ENCODE data around the gene PPARG.

The PPARG gene

DNA sequence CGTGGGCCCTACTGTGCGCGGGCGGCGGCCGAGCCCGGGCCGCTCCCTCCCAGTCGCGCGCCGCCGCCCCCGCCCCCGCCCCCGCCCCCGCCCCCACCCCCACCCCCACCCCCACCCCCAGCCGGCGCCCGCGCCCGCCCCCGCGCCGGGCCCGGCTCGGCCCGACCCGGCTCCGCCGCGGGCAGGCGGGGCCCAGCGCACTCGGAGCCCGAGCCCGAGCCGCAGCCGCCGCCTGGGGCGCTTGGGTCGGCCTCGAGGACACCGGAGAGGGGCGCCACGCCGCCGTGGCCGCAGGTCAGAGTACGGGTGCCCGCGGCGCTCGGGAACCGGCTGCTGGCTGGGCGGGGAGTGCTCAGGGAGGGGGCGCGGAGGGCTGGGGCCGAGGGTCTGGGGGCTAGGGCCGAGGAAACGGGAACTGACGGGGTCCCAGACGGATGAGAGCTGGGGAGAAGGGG lies 1.1 kb upstream of the PPARG start:
- TF ChIP-seq, protein P1, sequence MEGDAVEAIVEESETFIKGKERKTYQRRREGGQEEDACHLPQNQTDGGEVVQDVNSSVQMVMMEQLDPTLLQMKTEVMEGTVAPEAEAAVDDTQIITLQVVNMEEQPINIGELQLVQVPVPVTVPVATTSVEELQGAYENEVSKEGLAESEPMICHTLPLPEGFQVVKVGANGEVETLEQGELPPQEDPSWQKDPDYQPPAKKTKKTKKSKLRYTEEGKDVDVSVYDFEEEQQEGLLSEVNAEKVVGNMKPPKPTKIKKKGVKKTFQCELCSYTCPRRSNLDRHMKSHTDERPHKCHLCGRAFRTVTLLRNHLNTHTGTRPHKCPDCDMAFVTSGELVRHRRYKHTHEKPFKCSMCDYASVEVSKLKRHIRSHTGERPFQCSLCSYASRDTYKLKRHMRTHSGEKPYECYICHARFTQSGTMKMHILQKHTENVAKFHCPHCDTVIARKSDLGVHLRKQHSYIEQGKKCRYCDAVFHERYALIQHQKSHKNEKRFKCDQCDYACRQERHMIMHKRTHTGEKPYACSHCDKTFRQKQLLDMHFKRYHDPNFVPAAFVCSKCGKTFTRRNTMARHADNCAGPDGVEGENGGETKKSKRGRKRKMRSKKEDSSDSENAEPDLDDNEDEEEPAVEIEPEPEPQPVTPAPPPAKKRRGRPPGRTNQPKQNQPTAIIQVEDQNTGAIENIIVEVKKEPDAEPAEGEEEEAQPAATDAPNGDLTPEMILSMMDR (IDR thresholded peaks at IDR 0.05; ENCODE audit: insufficient read depth, missing control alignments), result peak; percentile 4
- FAIRE-seq (no peak), DNase-seq (ENCODE audit: insufficient read length, low spot score) (no peak)

DNA sequence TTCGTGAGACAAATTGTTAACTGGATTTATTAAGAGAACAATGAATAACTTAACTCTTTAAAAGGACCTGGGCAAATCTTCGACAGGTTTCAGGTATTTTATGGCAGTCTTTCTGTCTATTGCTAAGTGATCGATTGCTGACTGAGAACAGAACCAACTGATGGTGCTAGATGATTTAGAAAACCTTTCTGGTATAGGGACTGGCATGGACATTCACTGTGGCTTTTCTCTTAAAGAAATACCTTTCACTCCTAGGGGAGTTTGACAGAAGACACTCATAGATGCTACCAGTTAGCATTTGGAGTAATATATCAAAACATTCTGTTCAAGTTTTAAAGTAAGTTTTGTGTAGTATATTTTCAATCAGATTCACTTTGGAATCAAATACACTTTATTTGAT lies 654 bp downstream of the PPARG start:
- TF ChIP-seq, protein P1 (IDR thresholded peaks at IDR 0.05; ENCODE audit: insufficient read depth, missing control alignments), result no peak
- DNase-seq (ENCODE audit: insufficient read length, low spot score) (no peak), FAIRE-seq (no peak)

DNA sequence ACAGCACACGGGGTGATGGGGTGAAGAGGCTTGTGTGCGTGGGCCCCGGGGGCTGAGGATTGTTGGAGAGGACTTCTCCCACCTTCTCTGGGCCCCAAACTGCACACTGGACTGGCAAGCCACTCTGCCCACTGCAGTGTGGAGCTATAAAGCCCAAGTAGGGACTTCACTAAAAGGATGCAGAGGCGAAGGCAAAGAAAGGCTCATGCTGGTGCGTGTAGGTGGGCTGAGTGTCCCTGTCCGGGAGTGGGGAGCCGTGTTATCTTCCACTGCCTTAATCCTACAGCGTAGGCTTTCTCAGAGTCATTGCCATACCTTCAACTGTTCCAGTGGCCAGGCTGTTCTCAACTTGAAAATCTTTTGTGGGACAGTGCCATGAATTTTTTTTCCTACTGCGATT lies 3.9 kb downstream of the PPARG start:
- DNase-seq (ENCODE audit: insufficient read length, low spot score) (no peak), FAIRE-seq (no peak)
- TF ChIP-seq, protein P1 (IDR thresholded peaks at IDR 0.05; ENCODE audit: insufficient read depth, missing control alignments), result no peak

DNA sequence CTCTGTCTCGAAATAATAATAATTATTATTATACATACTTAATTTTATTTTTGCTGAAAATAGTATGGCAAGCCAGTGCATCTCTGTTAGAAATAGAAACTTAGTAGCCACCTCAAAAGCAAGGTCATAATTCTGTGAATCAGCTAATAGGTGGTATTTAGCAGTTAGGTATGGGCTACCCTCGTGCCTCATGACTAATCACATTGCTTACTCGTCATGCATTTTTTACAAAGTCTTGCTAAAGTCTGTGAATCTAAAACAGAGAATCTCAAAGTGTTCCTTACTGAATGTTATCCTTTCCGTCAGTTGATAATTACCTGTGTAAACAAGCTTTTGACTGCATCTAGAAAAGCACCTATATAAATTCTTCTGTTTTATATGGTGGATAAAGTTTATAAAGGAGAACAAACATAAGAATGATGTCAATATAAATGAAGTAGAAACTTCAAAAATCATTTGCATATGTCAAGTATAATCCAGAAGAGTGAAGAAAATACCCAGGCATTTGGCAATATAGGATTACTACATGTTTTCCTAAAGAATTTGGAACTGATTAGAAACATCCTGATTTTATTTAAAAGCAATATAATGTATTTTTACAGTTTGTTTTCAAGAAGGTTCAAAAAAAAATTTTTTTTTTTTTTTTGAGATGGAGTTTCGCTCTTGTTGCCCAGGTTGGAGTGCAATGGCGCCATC lies 6.2 kb downstream of the PPARG start:
- DNase-seq (ENCODE audit: insufficient read length, low spot score) (no peak), FAIRE-seq (no peak)

GRCh38 chr3:12296511-12296910 lies 7.6 kb downstream of the PPARG start:
- no peak for DNase-seq (ENCODE audit: insufficient read length, low spot score)
- FAIRE-seq, result no peak
- TF ChIP-seq, protein P1 (IDR thresholded peaks at IDR 0.05; ENCODE audit: insufficient read depth, missing control alignments), result no peak

More for the DNA sequence above, 6.2 kb downstream of the PPARG start:
- TF ChIP-seq, protein P1 (IDR thresholded peaks at IDR 0.05; ENCODE audit: insufficient read depth, missing control alignments), result no peak

GRCh38 chr3:12299026-12299425 lies 10.2 kb downstream of the PPARG start:
- FAIRE-seq, result no peak
- TF ChIP-seq, protein P1 (IDR thresholded peaks at IDR 0.05; ENCODE audit: insufficient read depth, missing control alignments), result no peak

DNA sequence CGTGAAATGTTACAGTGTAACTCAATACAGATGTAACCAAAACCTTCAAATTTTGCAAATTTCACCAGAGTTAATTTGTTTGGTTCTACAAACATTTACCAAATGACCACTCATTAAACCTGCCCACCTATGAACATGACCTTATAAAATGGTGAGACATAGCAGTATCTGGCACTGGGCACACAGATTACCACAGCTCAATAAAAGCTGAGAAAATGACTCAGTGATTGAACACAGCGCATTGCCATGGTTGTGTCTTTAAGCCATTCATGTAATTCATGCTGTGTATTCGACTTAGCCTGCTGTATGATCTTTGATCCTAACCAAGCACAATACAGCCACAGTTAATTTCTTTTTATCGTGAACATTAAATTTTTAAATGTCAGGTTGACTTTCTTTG lies 11.3 kb downstream of the PPARG start:
- DNase-seq (ENCODE audit: insufficient read length, low spot score), result no peak
- TF ChIP-seq, protein P1 (IDR thresholded peaks at IDR 0.05; ENCODE audit: insufficient read depth, missing control alignments), result no peak
- FAIRE-seq, result no peak

More at GRCh38 chr3:12299026-12299425, 10.2 kb downstream of the PPARG start:
- no peak for DNase-seq (ENCODE audit: insufficient read length, low spot score)

All from D721Med (cell line).